Measurements from ENCODE around the gene TPM2. TPM values are rescaled to one million over a fixed set of nuclear protein-coding genes. Genes with fewer than 3 reads are reported as not detected.

TPM2 gene
- total and polyA plus RNA-seq, 2 donors (not counting 1 experiment from before 2014, with no cell fraction given): 2.4 to 6.3 TPM

DNA sequence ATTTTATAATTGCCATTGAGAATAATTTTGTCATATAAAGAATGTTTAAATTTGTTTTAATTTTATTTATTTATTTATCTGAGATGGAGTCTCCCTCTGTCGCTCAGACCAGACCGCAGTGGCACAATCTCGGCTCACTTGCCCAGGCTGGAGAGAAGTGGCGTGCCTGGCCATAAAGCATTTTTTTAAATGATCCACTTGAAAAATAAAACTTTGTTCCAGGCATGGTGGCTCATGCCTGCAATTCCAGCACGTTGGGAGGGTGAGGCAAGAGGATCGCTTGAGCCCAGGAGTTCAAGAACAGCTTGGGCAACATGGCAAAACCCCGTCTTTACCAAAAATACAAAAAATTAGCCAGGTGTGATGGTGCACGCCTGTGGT lies 36.9 kb downstream of the TPM2 start:
- ChIA-PET POLR2A (no interaction called here), CTCF (interaction anchor here (1.4 to 15.0 kb wide), 4 partner anchors 8 to 79 kb away, joined by 4 to 357 read pairs (median 88); partner anchors contain the start of genes ARHGEF39, CCDC107, CD72 and CREB3)
- ATAC-seq (ENCODE audit: low read depth) (no peak), DNase-seq (no peak)
- peaks cover 46 to 63% of the 10 kb centered on the region in 2 donors for H3K4me1 ChIP-seq (ENCODE audit: control insufficient read depth in 2 of 2, insufficient read depth in 2 of 2, low read length in 2 of 2)
- WGBS (ENCODE audit: insufficient coverage): 100% methylated on average over 4 of the region's 8 CpGs
- H3K79me2 ChIP-seq (ENCODE audit: control insufficient read depth, insufficient read depth, low read length): peaks cover 19% of the 10 kb centered on the region
- H3K27me3 Mint-ChIP-seq: no peaks in the 10 kb centered on the region
- H2AFZ ChIP-seq (ENCODE audit: insufficient read depth, low read depth, low read length, poor library complexity, severe bottlenecking): no peak overlapping the region
- no peak overlapping the region for H3K4me3 ChIP-seq (ENCODE audit: control extremely low read depth in 1 of 5, extremely low read depth in 1 of 5, insufficient read depth in 1 of 5, low read depth in 2 of 5, low read length in 4 of 5)
- H3K4me2 ChIP-seq (replicated peaks; ENCODE audit: low read depth, low read length, poor library complexity, severe bottlenecking): no peak overlapping the region
- peaks cover 0 to 3% (median 0%) of the 10 kb centered on the region in 3 donors for H3K9me3 ChIP-seq (ENCODE audit: control extremely low read depth in 1 of 3, control insufficient read depth in 2 of 3, insufficient read depth in 1 of 3, low read length in 2 of 3)
- H3K4me1 Mint-ChIP-seq: peaks cover 71% of the 10 kb centered on the region
- no peak overlapping the region for H3K27ac ChIP-seq (ENCODE audit: low read length in 2 of 2)
- intact Hi-C loops (cut with micrococcal nuclease): no loop called here
- H3K9me3 Mint-ChIP-seq (ENCODE audit: insufficient read depth): no peaks in the 10 kb centered on the region
- H3K9ac ChIP-seq (ENCODE audit: low read length): no peak overlapping the region
- H3K27ac Mint-ChIP-seq: peak overlapping the region; percentile 56
- H3K27me3 ChIP-seq (replicated peaks in 1 of 4; ENCODE audit: control extremely low read depth in 1 of 4, control insufficient read depth in 3 of 4, insufficient read depth in 4 of 4, low read length in 3 of 4): no peaks in the 10 kb centered on the region
- H4K20me1 ChIP-seq (ENCODE audit: control insufficient read depth, insufficient read depth, low read length, poor library complexity, severe bottlenecking): no peaks in the 10 kb centered on the region
- H3K4me3 Mint-ChIP-seq: no peak overlapping the region
- H3K36me3 ChIP-seq (replicated peaks in 1 of 2; ENCODE audit: control extremely low read depth in 1 of 2, control insufficient read depth in 1 of 2, extremely low read depth in 1 of 2, insufficient read depth in 2 of 2, low read length in 1 of 2): peaks cover 0 to 5% of the 10 kb centered on the region in 2 experiments
- no peak for TF ChIP-seq EZH2 (IDR thresholded peaks at IDR 0.05; ENCODE audit: borderline replicate concordance, insufficient read depth, low read depth, low read length, poor library complexity, severe bottlenecking)
- TF ChIP-seq, protein P1, sequence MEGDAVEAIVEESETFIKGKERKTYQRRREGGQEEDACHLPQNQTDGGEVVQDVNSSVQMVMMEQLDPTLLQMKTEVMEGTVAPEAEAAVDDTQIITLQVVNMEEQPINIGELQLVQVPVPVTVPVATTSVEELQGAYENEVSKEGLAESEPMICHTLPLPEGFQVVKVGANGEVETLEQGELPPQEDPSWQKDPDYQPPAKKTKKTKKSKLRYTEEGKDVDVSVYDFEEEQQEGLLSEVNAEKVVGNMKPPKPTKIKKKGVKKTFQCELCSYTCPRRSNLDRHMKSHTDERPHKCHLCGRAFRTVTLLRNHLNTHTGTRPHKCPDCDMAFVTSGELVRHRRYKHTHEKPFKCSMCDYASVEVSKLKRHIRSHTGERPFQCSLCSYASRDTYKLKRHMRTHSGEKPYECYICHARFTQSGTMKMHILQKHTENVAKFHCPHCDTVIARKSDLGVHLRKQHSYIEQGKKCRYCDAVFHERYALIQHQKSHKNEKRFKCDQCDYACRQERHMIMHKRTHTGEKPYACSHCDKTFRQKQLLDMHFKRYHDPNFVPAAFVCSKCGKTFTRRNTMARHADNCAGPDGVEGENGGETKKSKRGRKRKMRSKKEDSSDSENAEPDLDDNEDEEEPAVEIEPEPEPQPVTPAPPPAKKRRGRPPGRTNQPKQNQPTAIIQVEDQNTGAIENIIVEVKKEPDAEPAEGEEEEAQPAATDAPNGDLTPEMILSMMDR (IDR thresholded peaks at IDR 0.05): no peak

DNA sequence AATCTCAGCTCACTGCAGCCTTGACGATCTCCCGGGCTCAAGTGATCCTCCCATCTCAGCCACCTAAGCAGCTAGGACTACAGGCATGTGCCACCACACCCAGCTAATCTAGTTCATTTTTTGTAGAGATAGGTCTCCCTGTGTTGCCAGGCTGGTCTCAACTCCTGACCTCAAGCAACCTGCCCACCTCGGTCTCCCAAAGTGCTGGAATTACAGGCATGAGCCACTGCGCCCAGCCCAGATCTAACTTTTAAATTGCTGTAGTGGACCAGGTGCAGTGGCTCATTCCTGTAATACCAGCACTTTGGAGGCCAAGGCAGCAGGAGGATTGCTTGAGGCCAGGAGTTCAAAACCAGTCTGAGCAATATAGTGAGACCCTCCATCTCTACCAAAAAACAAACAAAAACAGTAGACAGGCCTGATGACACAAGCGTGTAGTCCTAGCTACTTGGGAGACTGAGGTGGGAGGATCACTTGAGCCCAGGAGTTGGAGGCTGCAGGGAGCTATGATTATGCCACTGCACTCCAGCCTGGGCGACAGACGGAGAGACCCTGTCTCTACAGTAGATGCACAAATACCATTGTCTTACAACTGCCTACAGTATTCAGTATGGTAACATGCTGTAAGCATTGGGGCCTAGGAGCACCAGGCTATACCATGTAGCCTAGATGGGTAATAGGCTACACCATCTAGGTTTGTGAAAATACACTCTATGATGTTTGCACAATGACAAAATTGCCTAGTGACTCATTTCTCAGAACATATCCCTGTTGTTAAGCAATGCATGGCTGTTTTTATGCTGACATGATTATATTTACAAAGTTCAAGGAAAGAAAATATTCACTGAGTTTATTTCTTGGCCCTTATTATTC lies 37.5 kb downstream of the TPM2 start:
- intact Hi-C loops (cut with micrococcal nuclease): no loop called here
- no peak for ATAC-seq (ENCODE audit: low read depth)

More for the DNA sequence above, 37.5 kb downstream of the TPM2 start:
- H3K4me2 ChIP-seq (replicated peaks; ENCODE audit: low read depth, low read length, poor library complexity, severe bottlenecking): peak overlapping the region; percentile 93
- TF ChIP-seq EZH2 (IDR thresholded peaks at IDR 0.05; ENCODE audit: borderline replicate concordance, insufficient read depth, low read depth, low read length, poor library complexity, severe bottlenecking): no peak
- TF ChIP-seq, protein P1 (IDR thresholded peaks at IDR 0.05): no peak
- H3K4me3 ChIP-seq (ENCODE audit: control extremely low read depth in 1 of 5, extremely low read depth in 1 of 5, insufficient read depth in 1 of 5, low read depth in 2 of 5, low read length in 4 of 5): no peak overlapping the region
- peaks cover 71% of the 10 kb centered on the region for H3K4me1 Mint-ChIP-seq
- H3K4me3 Mint-ChIP-seq: peak overlapping the region; percentile 32
- no peaks in the 10 kb centered on the region for H3K27me3 ChIP-seq (replicated peaks in 1 of 4; ENCODE audit: control extremely low read depth in 1 of 4, control insufficient read depth in 3 of 4, insufficient read depth in 4 of 4, low read length in 3 of 4)
- no peaks in the 10 kb centered on the region for H3K9me3 Mint-ChIP-seq (ENCODE audit: insufficient read depth)
- DNase-seq: no peak
- ChIA-PET POLR2A (no interaction called here), CTCF (interaction anchor here (1.4 to 15.0 kb wide), 4 partner anchors 8 to 79 kb away, joined by 4 to 357 read pairs (median 88); partner anchors contain the start of genes ARHGEF39, CCDC107, CD72 and CREB3)
- WGBS (ENCODE audit: insufficient coverage): 90% methylated on average over 3 of the region's 7 CpGs
- H3K27me3 Mint-ChIP-seq: no peaks in the 10 kb centered on the region
- peaks cover 19% of the 10 kb centered on the region for H3K79me2 ChIP-seq (ENCODE audit: control insufficient read depth, insufficient read depth, low read length)
- no peaks in the 10 kb centered on the region for H4K20me1 ChIP-seq (ENCODE audit: control insufficient read depth, insufficient read depth, low read length, poor library complexity, severe bottlenecking)
- peaks cover 50 to 63% of the 10 kb centered on the region in 2 donors for H3K4me1 ChIP-seq (ENCODE audit: control insufficient read depth in 2 of 2, insufficient read depth in 2 of 2, low read length in 2 of 2)
- H3K27ac ChIP-seq (ENCODE audit: low read length in 2 of 2): peak overlapping the region in 1 of 2 donors; percentile 95
- no peak overlapping the region for H2AFZ ChIP-seq (ENCODE audit: insufficient read depth, low read depth, low read length, poor library complexity, severe bottlenecking)
- H3K36me3 ChIP-seq (replicated peaks in 1 of 2; ENCODE audit: control extremely low read depth in 1 of 2, control insufficient read depth in 1 of 2, extremely low read depth in 1 of 2, insufficient read depth in 2 of 2, low read length in 1 of 2): peaks cover 0 to 5% of the 10 kb centered on the region in 2 experiments
- H3K9me3 ChIP-seq (ENCODE audit: control extremely low read depth in 1 of 3, control insufficient read depth in 2 of 3, insufficient read depth in 1 of 3, low read length in 2 of 3): no peaks in the 10 kb centered on the region
- H3K9ac ChIP-seq (ENCODE audit: low read length): no peak overlapping the region
- H3K27ac Mint-ChIP-seq: peak overlapping the region; percentile 97
